GM12892 (cell line): ENCODE data around the gene PNKD.

Source experiments
- POLR2A ChIP-seq: IDR thresholded peaks from 2 replicates; pipeline ENCODE4 v1.6.1; 2011; ENCODE audit warnings: low read depth, low read length, control low read depth
- TAF1 ChIP-seq: IDR thresholded peaks from 2 replicates; pipeline ENCODE4 v1.6.1; 2011; ENCODE audit warnings: low read depth, mild to moderate bottlenecking, control low read depth, low read length, borderline replicate concordance

DNA sequence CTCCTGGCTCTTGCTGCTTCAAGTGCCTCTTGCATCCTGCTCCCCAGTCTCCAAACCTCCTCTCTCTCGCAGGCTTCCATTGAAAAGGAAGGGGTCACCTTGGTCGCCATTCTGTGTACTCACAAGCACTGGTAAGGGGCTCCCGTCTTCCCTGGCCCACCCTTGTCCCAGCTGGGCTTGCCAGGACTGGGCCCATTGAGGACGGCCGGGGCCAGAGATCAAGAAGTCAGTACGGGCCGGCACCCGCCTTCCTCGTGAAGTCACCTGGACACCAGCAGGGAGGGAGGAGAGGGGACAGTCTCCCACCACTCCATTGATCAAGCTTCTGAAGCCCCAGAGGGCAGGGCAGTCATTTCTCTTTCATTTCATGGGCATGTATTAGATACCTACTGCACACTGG lies 70.3 kb downstream of the PNKD start:
- TF ChIP-seq TAF1 (no peak), POLR2A (no peak)
